H1 (cell line): ENCODE results near the gene PPCDC. TPM values are rescaled to one million over a fixed set of nuclear protein-coding genes. Genes with fewer than 3 reads are reported as not detected.

Experiments used
- CTCF ChIA-PET: fragments of 300-600 bp; sonication (Branson Sonifier 250); formaldehyde crosslinking; loops from one replicate; lab custom pipeline; 2021; ENCODE audit not compliant: partially characterized antibody; lab: Charles Lee
- POLR2A ChIA-PET: fragments of 300-600 bp; sonication (Branson Sonifier 250); formaldehyde crosslinking; loops from one replicate; lab custom pipeline; 2021; ENCODE audit warnings: inconsistent platforms; ENCODE audit not compliant: partially characterized antibody; lab: Charles Lee
- DNase-seq, 2 experiments: peaks; one replicate each; pipeline versions ENCODE4 v3.0.0 to v3.0.0-alpha.2; 2010 to 2022; ENCODE audit warnings: low spot score in 2 of 2, low read depth in 1 of 2, mixed read lengths in 1 of 2
- FAIRE-seq: peaks from 2 replicates; lab custom pipeline; 2011; peaks lifted over from hg19 to GRCh38; lab: Jason Lieb, UNC
- H2AFZ ChIP-seq: 2 replicates; pipeline ENCODE4 v1.8.1; 2012; ENCODE audit warnings: low read length, inconsistent platforms
- H2AK5ac ChIP-seq: 2 replicates; pipeline ENCODE4 v1.6.1; 2013; ENCODE audit warnings: low read depth, low read length
- H2BK120ac ChIP-seq: replicated peaks from 2 replicates; pipeline ENCODE3; 2013; ENCODE audit warnings: low read depth, low read length, inconsistent platforms
- H2BK12ac ChIP-seq: 2 replicates; pipeline ENCODE4 v1.6.1; 2013; ENCODE audit warnings: low read depth, low read length
- H2BK15ac ChIP-seq: 2 replicates; pipeline ENCODE4 v1.6.1; 2013; ENCODE audit warnings: low read length
- H2BK20ac ChIP-seq: 2 replicates; pipeline ENCODE4 v1.6.1; 2013; ENCODE audit warnings: low read length
- H2BK5ac ChIP-seq: 2 replicates; pipeline ENCODE4 v1.6.1; 2013; ENCODE audit warnings: low read depth, low read length
- H3K14ac ChIP-seq: 2 replicates; pipeline ENCODE4 v1.6.1; 2013; ENCODE audit warnings: inconsistent platforms; ENCODE audit not compliant: insufficient read length
- H3K18ac ChIP-seq: 2 replicates; pipeline ENCODE4 v1.6.1; 2013; ENCODE audit warnings: low read length; ENCODE audit errors: extremely low read depth
- H3K23ac ChIP-seq: 2 replicates; pipeline ENCODE4 v1.6.1; 2013; ENCODE audit warnings: inconsistent platforms; ENCODE audit not compliant: insufficient read length
- H3K23me2 ChIP-seq: 2 replicates; pipeline ENCODE4 v1.6.1; 2013; ENCODE audit warnings: low read depth, low read length
- H3K27ac ChIP-seq: 2 replicates; pipeline ENCODE4 v1.6.1; 2011; ENCODE audit warnings: low read depth, low read length, inconsistent platforms
- H3K27me3 ChIP-seq, 4 experiments: replicated peaks in 1 of 4; 1 replicate in 1 of 4; 2 replicates in 3 of 4; pipeline versions ENCODE4 v1.6.1 to v1.8.1; 2011 to 2013; ENCODE audit warnings: low read length in 3 of 4, mild to moderate bottlenecking in 3 of 4, inconsistent platforms in 2 of 4, mixed read lengths in 2 of 4, moderate library complexity in 1 of 4; ENCODE audit not compliant: control insufficient read depth in 3 of 4, insufficient read depth in 3 of 4; ENCODE audit errors: extremely low read depth in 1 of 4
- H3K36me3 ChIP-seq, 4 experiments: 2 replicates each; pipeline versions ENCODE4 v1.6.1 to v1.8.1; 2011 to 2013; ENCODE audit warnings: mild to moderate bottlenecking in 4 of 4, low read length in 3 of 4, moderate library complexity in 2 of 4, control low read depth in 1 of 4, inconsistent platforms in 1 of 4; ENCODE audit not compliant: insufficient read depth in 4 of 4, control insufficient read depth in 2 of 4
- H3K4ac ChIP-seq: replicated peaks from 2 replicates; pipeline ENCODE3; 2013; ENCODE audit warnings: low read length, low read depth, mixed read lengths, inconsistent platforms; ENCODE audit not compliant: insufficient read length
- H3K4me1 ChIP-seq, 4 experiments: replicated peaks in 1 of 4; 1 replicate in 1 of 4; 2 replicates in 3 of 4; pipeline versions ENCODE4 v1.6.1 to v1.8.1; 2011 to 2013; ENCODE audit warnings: low read length in 3 of 4, inconsistent platforms in 2 of 4, mixed read lengths in 1 of 4; ENCODE audit not compliant: insufficient read depth in 4 of 4, control insufficient read depth in 3 of 4
- H3K4me2 ChIP-seq, 2 experiments: 2 replicates each; pipeline versions ENCODE4 v1.6.1 to v1.8.1; 2011 to 2013; ENCODE audit warnings: low read depth in 2 of 2, low read length in 2 of 2, control low read depth in 1 of 2, inconsistent platforms in 1 of 2, mild to moderate bottlenecking in 1 of 2; ENCODE audit not compliant: insufficient read depth in 1 of 2
- H3K4me3 ChIP-seq, 4 experiments: fragments of 200-600, 300-600 bp in 1 of 4; sonication (generic), shearing (Covaris generic), sonication (Bioruptor Twin) in 1 of 4; 2 replicates each; pipeline versions ENCODE4 v1.5.1 to v1.8.1; 2011 to 2016; ENCODE audit warnings: low read length in 4 of 4, low read depth in 3 of 4, control low read depth in 2 of 4, inconsistent platforms in 2 of 4, mild to moderate bottlenecking in 2 of 4, mixed read lengths in 1 of 4, moderate library complexity in 1 of 4; ENCODE audit not compliant: insufficient read depth in 2 of 4; ENCODE audit errors: extremely low read depth in 1 of 4
- H3K56ac ChIP-seq: replicated peaks from 2 replicates; pipeline ENCODE3; 2013; ENCODE audit warnings: low read depth, mild to moderate bottlenecking, mixed read lengths, low read length, inconsistent platforms; ENCODE audit not compliant: insufficient read length
- H3K79me1 ChIP-seq: 2 replicates; pipeline ENCODE4 v1.6.1; 2013; ENCODE audit warnings: low read depth, low read length, control low read depth
- H3K79me2 ChIP-seq, 2 experiments: 2 replicates each; pipeline versions ENCODE4 v1.6.1 to v1.8.1; 2012 to 2013; ENCODE audit warnings: low read length in 2 of 2, mild to moderate bottlenecking in 2 of 2, inconsistent platforms in 1 of 2; ENCODE audit not compliant: insufficient read depth in 2 of 2, control insufficient read depth in 1 of 2
- H3K9ac ChIP-seq, 4 experiments: replicated peaks in 1 of 4; 1 replicate in 1 of 4; 2 replicates in 3 of 4; pipeline versions ENCODE4 v1.6.1 to v1.8.1; 2011 to 2013; ENCODE audit warnings: low read depth in 3 of 4, low read length in 3 of 4, control low read depth in 2 of 4, mild to moderate bottlenecking in 2 of 4, moderate library complexity in 2 of 4, inconsistent platforms in 1 of 4; ENCODE audit errors: extremely low read depth in 1 of 4
- H3K9me3 ChIP-seq, 2 experiments: 2 replicates each; pipeline versions ENCODE4 v1.6.1 to v1.8.1; 2012 to 2013; ENCODE audit warnings: mild to moderate bottlenecking in 2 of 2, moderate library complexity in 2 of 2, control low read depth in 1 of 2, inconsistent platforms in 1 of 2, low read depth in 1 of 2, low read length in 1 of 2, mixed read lengths in 1 of 2; ENCODE audit not compliant: insufficient read depth in 2 of 2
- H4K20me1 ChIP-seq, 2 experiments: replicated peaks in 1 of 2; 2 replicates each; pipeline versions ENCODE3 to v1.8.1; 2011 to 2013; ENCODE audit warnings: inconsistent platforms in 2 of 2, low read length in 2 of 2, mild to moderate bottlenecking in 1 of 2; ENCODE audit not compliant: insufficient read depth in 2 of 2, control insufficient read depth in 1 of 2
- H4K5ac ChIP-seq: 2 replicates; pipeline ENCODE4 v1.6.1; 2013; ENCODE audit warnings: low read length, low read depth, mixed read lengths, inconsistent platforms; ENCODE audit not compliant: insufficient read length
- H4K8ac ChIP-seq: 2 replicates; pipeline ENCODE4 v1.8.0; 2013; ENCODE audit warnings: mild to moderate bottlenecking, moderate library complexity, low read length, inconsistent platforms; ENCODE audit not compliant: insufficient read depth; ENCODE audit errors: extremely low read depth
- H4K91ac ChIP-seq: replicated peaks from 2 replicates; pipeline ENCODE3; 2013; ENCODE audit warnings: low read length, mixed read lengths, inconsistent platforms; ENCODE audit not compliant: insufficient read length
- BRCA1 ChIP-seq: IDR thresholded peaks from 2 replicates; pipeline ENCODE4 v1.6.1; 2012; ENCODE audit warnings: low read depth, low read length, improper control_type of control experiment
- WGBS, 2 experiments: shearing (Covaris generic) in 1 of 2; methylation state at CpG; one replicate each; pipeline versions ENCODE4 v1.1.6 to v1.1.7; 2013 to 2015; ENCODE audit warnings: low lambda C conversion rate in 2 of 2, mixed read lengths in 2 of 2, inconsistent platforms in 1 of 2, low coverage in 1 of 2, missing lambda C conversion rate in 1 of 2; ENCODE audit not compliant: insufficient replicate concordance in 2 of 2, insufficient coverage in 1 of 2, insufficient read length in 1 of 2; ENCODE audit errors: extremely low coverage in 1 of 2, missing lambda C conversion rate in 1 of 2; 5-methylcytosine and 5-hydroxymethylcytosine counted together
- polyA plus RNA-seq, 7 experiments: library from polyadenylated mRNA; depleted of rRNA in 3 of 7; stranded (reverse) in 5 of 7; unstranded in 2 of 7; fragments of >200 nt in 5 of 7; fragments of 200-250 nt in 2 of 7; gene quantifications; 1 replicate in 5 of 7; 2 replicates in 1 of 7; 4 replicates in 1 of 7; pipeline versions ENCODE4 v1.2.1 to v1.2.3, GENCODE V29; 2011 to 2013; ENCODE audit warnings: missing spikeins in 2 of 7, mixed read lengths in 2 of 7
- total RNA-seq: library from RNA; stranded (reverse); fragmentation: NEBNext Ultra II Directional; extraction: Animal tissue kit (Norgen Biotek cat#: 25700); gene quantifications from 2 replicates; pipeline ENCODE4 v1.2.1, GENCODE V29; 2021
- TF ChIP-seq, protein P1 (sequence below): IDR thresholded peaks from 2 replicates; pipeline ENCODE4 v1.6.1; 2012; ENCODE audit warnings: inconsistent platforms
- TF ChIP-seq, protein P2 (sequence below): IDR thresholded peaks from 2 replicates; pipeline ENCODE4 v1.6.1; 2011; ENCODE audit warnings: low read length, improper control_type of control experiment

PPCDC gene
- total and polyA plus RNA-seq, 2 of the 8 experiments (the other 6 are each of a cell fraction or from before 2014, with no cell fraction given): 11.3 to 29.7 TPM

DNA sequence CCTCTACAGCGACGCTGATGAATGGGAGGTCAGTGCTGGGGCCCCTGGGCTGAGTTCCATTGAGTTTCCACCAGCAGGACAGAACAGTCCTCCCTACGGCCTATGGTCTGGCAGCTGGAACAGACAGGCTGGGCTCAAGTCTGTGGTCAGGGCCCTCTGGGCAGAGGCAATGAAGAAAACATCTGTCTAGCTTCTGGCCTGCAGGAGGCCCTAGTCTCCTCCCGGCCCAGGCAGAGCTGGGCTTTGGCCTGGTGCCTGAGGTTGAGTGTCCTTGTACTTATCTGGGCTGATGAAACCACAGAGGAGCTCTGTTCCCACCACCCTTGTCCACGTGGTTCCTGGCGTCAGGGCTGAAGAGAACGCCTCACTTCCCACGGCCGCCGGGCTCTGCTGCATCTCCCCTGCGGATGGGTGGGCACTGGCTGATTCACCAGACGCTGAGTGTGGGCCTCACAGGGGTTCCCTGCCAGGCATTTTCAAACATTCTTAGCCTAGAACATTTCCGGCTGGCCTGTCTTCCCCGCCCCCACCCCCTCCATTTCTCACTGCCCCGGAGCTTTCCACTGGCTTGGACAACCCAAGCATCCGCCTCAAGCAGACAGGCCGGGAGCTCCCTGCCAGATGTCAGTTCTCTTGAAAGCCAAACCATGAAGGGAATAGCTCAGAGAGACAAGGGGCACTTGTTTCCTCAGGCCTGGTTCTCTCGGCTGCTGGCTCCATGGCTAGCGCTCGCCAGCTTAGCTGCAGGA is 20.3 kb downstream of the PPCDC start:
- Histone ChIP-seq H2BK20ac (no peak overlapping the region), H3K27me3 (no peaks in the 10 kb centered on the region), H3K27ac (no peak overlapping the region), H2AK5ac (no peak overlapping the region), H2BK5ac (no peak overlapping the region), H3K4me2 (no peak overlapping the region), H3K9ac (no peak overlapping the region), H3K79me2 (peaks cover 0 to 3% of the 10 kb centered on the region in 2 experiments; a peak in 1 of 4 replicates), H2AFZ (no peak overlapping the region), H3K4ac (no peak overlapping the region), H3K9me3 (no peaks in the 10 kb centered on the region), H4K20me1 (peaks cover 5 to 8% of the 10 kb centered on the region in 2 experiments), H3K79me1 (no peaks in the 10 kb centered on the region; the same call in 1 of the 2 replicates), H4K5ac (no peak overlapping the region), H3K4me3 (no peak overlapping the region), H3K4me1 (peaks cover 0 to 12% (median 8%) of the 10 kb centered on the region in 4 experiments; a peak in 5 of 7 replicates), H3K56ac (no peak overlapping the region), H3K18ac (no peak overlapping the region), H3K36me3 (no peaks in the 10 kb centered on the region; a peak in 1 of 8 replicates), H2BK15ac (no peak overlapping the region), H4K8ac (no peak overlapping the region), H4K91ac (no peak overlapping the region), H3K14ac (no peak overlapping the region), H3K23me2 (no peaks in the 10 kb centered on the region), H2BK12ac (no peak overlapping the region), H3K23ac (no peak overlapping the region), H2BK120ac (no peak overlapping the region)
- no peak for TF ChIP-seq BRCA1
- TF ChIP-seq, protein P1, sequence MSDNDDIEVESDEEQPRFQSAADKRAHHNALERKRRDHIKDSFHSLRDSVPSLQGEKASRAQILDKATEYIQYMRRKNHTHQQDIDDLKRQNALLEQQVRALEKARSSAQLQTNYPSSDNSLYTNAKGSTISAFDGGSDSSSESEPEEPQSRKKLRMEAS: no peak
- TF ChIP-seq, protein P2, sequence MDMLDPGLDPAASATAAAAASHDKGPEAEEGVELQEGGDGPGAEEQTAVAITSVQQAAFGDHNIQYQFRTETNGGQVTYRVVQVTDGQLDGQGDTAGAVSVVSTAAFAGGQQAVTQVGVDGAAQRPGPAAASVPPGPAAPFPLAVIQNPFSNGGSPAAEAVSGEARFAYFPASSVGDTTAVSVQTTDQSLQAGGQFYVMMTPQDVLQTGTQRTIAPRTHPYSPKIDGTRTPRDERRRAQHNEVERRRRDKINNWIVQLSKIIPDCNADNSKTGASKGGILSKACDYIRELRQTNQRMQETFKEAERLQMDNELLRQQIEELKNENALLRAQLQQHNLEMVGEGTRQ: no peak
- ChIA-PET POLR2A (interaction anchor here (0.6 to 2.1 kb wide), 5 partner anchors 25 to 203 kb away, joined by 3 to 9 read pairs (median 4); partner anchors contain the start of gene C15orf39), CTCF (interaction anchor here (0.6 to 4.8 kb wide), 29 partner anchors 7 to 366 kb away, joined by 3 to 46 read pairs (median 4); partner anchors contain the start of gene C15orf39)
- DNase-seq (no peak), FAIRE-seq (no peak)
- WGBS, 2 experiments: 90% methylated on average over 17 of the region's 20 CpGs; no CpG with 5 or more reads in 1 of the 2 experiments
